ENCODE measurements around the gene WDR59. TPM values are rescaled to one million over a fixed set of nuclear protein-coding genes. Genes with fewer than 3 reads are reported as not detected.

Gene WDR59
- total RNA-seq, 2 experiments from 2014 or later, result 26.3 to 80.3 TPM

GRCh38 chr16:74973304-74973703 is 11.6 kb downstream of the WDR59 start:
- Histone ChIP-seq H4K20me1 (ENCODE audit: insufficient read depth, low read length) (no peaks in the 10 kb centered on the region), H3K4me3 (ENCODE audit: low read depth, low read length, poor library complexity, severe bottlenecking) (no peak overlapping the region), H3K27ac (ENCODE audit: low read depth, low read length, poor library complexity, severe bottlenecking) (no peak overlapping the region), H2AFZ (ENCODE audit: low read length) (no peak overlapping the region), H3K4me2 (ENCODE audit: low read length) (no peak overlapping the region), H3K9me2 (ENCODE audit: insufficient read depth, low read length) (no peaks in the 10 kb centered on the region), H3K9me3 (ENCODE audit: low read length) (no peaks in the 10 kb centered on the region), H3K36me3 (ENCODE audit: insufficient read depth, low read length) (peaks cover 15% of the 10 kb centered on the region; the same call in 1 of the 2 replicates), H3K79me2 (ENCODE audit: insufficient read depth, low read depth, low read length) (no peaks in the 10 kb centered on the region), H3K4me1 (ENCODE audit: insufficient read depth, low read length, poor library complexity, severe bottlenecking) (peaks cover 13% of the 10 kb centered on the region)
- TF ChIP-seq EZH2phosphoT487 (IDR thresholded peaks at IDR 0.05; ENCODE audit: borderline replicate concordance, low read depth, low read length), result no peak
- TF ChIP-seq, protein P1, sequence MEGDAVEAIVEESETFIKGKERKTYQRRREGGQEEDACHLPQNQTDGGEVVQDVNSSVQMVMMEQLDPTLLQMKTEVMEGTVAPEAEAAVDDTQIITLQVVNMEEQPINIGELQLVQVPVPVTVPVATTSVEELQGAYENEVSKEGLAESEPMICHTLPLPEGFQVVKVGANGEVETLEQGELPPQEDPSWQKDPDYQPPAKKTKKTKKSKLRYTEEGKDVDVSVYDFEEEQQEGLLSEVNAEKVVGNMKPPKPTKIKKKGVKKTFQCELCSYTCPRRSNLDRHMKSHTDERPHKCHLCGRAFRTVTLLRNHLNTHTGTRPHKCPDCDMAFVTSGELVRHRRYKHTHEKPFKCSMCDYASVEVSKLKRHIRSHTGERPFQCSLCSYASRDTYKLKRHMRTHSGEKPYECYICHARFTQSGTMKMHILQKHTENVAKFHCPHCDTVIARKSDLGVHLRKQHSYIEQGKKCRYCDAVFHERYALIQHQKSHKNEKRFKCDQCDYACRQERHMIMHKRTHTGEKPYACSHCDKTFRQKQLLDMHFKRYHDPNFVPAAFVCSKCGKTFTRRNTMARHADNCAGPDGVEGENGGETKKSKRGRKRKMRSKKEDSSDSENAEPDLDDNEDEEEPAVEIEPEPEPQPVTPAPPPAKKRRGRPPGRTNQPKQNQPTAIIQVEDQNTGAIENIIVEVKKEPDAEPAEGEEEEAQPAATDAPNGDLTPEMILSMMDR (conservative IDR thresholded peaks at IDR 0.05; ENCODE audit: low read length), result no peak
- BruUV-seq (replicated peaks), result no TSS peak
- intact Hi-C loops (cut with micrococcal nuclease; ENCODE audit: unreplicated experiment), result no loop called here
- DNase-seq (ENCODE audit: low spot score), result no peak
- POLR2A ChIA-PET, result no interaction called here
- CTCF ChIA-PET (ENCODE audit: unreplicated experiment), result interaction anchor here (0.6 kb wide), 1 partner anchor 11 kb away, joined by 3 read pairs; the partner anchor contains the start of gene WDR59

- Histone ChIP-seq H3K4me2 (ENCODE audit: low read length) (no peak overlapping the region), H3K27ac (ENCODE audit: low read depth, low read length, poor library complexity, severe bottlenecking) (no peak overlapping the region), H3K4me1 (ENCODE audit: insufficient read depth, low read length, poor library complexity, severe bottlenecking) (peaks cover 6% of the 10 kb centered on the region), H3K4me3 (ENCODE audit: low read depth, low read length, poor library complexity, severe bottlenecking) (no peak overlapping the region), H4K20me1 (ENCODE audit: insufficient read depth, low read length) (no peaks in the 10 kb centered on the region), H2AFZ (ENCODE audit: low read length) (no peak overlapping the region), H3K79me2 (ENCODE audit: insufficient read depth, low read depth, low read length) (no peaks in the 10 kb centered on the region), H3K36me3 (ENCODE audit: insufficient read depth, low read length) (peaks cover 54% of the 10 kb centered on the region), H3K9me3 (ENCODE audit: low read length) (no peaks in the 10 kb centered on the region), H3K9me2 (ENCODE audit: insufficient read depth, low read length) (no peaks in the 10 kb centered on the region)
- TF ChIP-seq, protein P1 (conservative IDR thresholded peaks at IDR 0.05; ENCODE audit: low read length), result no peak
- TF ChIP-seq EZH2phosphoT487 (IDR thresholded peaks at IDR 0.05; ENCODE audit: borderline replicate concordance, low read depth, low read length), result no peak
- DNase-seq (ENCODE audit: low spot score), result no peak
- POLR2A ChIA-PET, result no interaction called here
- BruUV-seq (replicated peaks), result no TSS peak
- CTCF ChIA-PET (ENCODE audit: unreplicated experiment), result no interaction called here
- intact Hi-C loops (cut with micrococcal nuclease; ENCODE audit: unreplicated experiment), result no loop called here
These were observed 30.2 kb downstream of the WDR59 start for GRCh38 chr16:74954763-74955162.

- Histone ChIP-seq H3K27ac (ENCODE audit: low read depth, low read length, poor library complexity, severe bottlenecking) (no peak overlapping the region), H3K4me3 (ENCODE audit: low read depth, low read length, poor library complexity, severe bottlenecking) (no peak overlapping the region), H3K9me2 (ENCODE audit: insufficient read depth, low read length) (no peaks in the 10 kb centered on the region), H3K4me2 (ENCODE audit: low read length) (no peak overlapping the region), H3K9me3 (ENCODE audit: low read length) (no peaks in the 10 kb centered on the region), H2AFZ (ENCODE audit: low read length) (no peak overlapping the region), H4K20me1 (ENCODE audit: insufficient read depth, low read length) (no peaks in the 10 kb centered on the region), H3K79me2 (ENCODE audit: insufficient read depth, low read depth, low read length) (no peaks in the 10 kb centered on the region), H3K36me3 (ENCODE audit: insufficient read depth, low read length) (peaks cover 65% of the 10 kb centered on the region), H3K4me1 (ENCODE audit: insufficient read depth, low read length, poor library complexity, severe bottlenecking) (no peaks in the 10 kb centered on the region)
- POLR2A ChIA-PET, result interaction anchor here (0.6 to 0.7 kb wide), 3 partner anchors 12 to 251 kb away, joined by 3 to 7 read pairs (median 5); no protein-coding TSS in a partner anchor
- BruUV-seq (replicated peaks), result no TSS peak
- DNase-seq (ENCODE audit: low spot score), result no peak
- CTCF ChIA-PET (ENCODE audit: unreplicated experiment), result no interaction called here
- intact Hi-C loops (cut with micrococcal nuclease; ENCODE audit: unreplicated experiment), result no loop called here
- TF ChIP-seq, protein P1 (conservative IDR thresholded peaks at IDR 0.05; ENCODE audit: low read length), result no peak
- no peak for TF ChIP-seq EZH2phosphoT487 (IDR thresholded peaks at IDR 0.05; ENCODE audit: borderline replicate concordance, low read depth, low read length)
These were observed 33.2 kb downstream of the WDR59 start for GRCh38 chr16:74951681-74952080.
